HEK293 (cell line): ENCODE measurements around the gene UNC119.

ENCODE experiments used
- CTCF ChIA-PET: fragments of 350-600 bp; formaldehyde crosslinking; extraction: SDS; loops from one replicate; lab custom pipeline; 2021; ENCODE audit warnings: antibody characterized with exemption; lab: Yijun Ruan, JAX
- POLR2A ChIA-PET: fragments of 300-600 bp; formaldehyde crosslinking; extraction: SDS; loops from one replicate; lab custom pipeline; 2020; ENCODE audit warnings: antibody characterized with exemption, inconsistent platforms; lab: Yijun Ruan, JAX
- H3K27ac ChIP-seq: fragments of 200-500 bp; sonication (Bioruptor generic); 2 replicates; pipeline ENCODE4 v1.5.1; 2014; ENCODE audit warnings: low read depth, low read length, control low read depth, inconsistent platforms; ENCODE audit errors: extremely low read depth
- H3K36me3 ChIP-seq, 2 experiments: fragments of 200-500 bp in 1 of 2; sonication (Bioruptor generic) in 1 of 2; 1 replicate in 1 of 2; 2 replicates in 1 of 2; pipeline ENCODE4 v1.5.1; 2014 to 2017; ENCODE audit warnings: inconsistent platforms in 2 of 2, low read length in 2 of 2; ENCODE audit not compliant: control insufficient read depth in 2 of 2, insufficient read depth in 1 of 2
- H3K4me1 ChIP-seq: fragments of 200-500 bp; sonication (Bioruptor generic); 2 replicates; pipeline ENCODE4 v1.5.1; 2014; ENCODE audit warnings: mild to moderate bottlenecking, low read length, inconsistent platforms; ENCODE audit not compliant: control insufficient read depth, insufficient read depth
- H3K4me3 ChIP-seq: 2 replicates; pipeline ENCODE4 v1.5.1; 2011; ENCODE audit warnings: low read depth, mild to moderate bottlenecking, control low read depth, low read length, moderate library complexity
- H3K9me3 ChIP-seq: fragments of 200-500 bp; sonication (Bioruptor generic); 2 replicates; pipeline ENCODE4 v1.5.1; 2014; ENCODE audit warnings: low read depth, low read length, inconsistent platforms; ENCODE audit not compliant: control insufficient read depth, insufficient read depth
- HOXC10 ChIP-seq: sonication (generic); formaldehyde crosslinking; IDR thresholded peaks from 2 replicates; pipeline ENCODE4 v1.8.1; 2023; ENCODE audit warnings: mild to moderate bottlenecking, missing genetic modification reagents
- HOXD13 ChIP-seq: sonication (generic); formaldehyde crosslinking; IDR thresholded peaks from 2 replicates; pipeline ENCODE4 v1.8.0; 2022; ENCODE audit warnings: missing genetic modification reagents, borderline replicate concordance
- MEIS1 ChIP-seq: sonication (generic); formaldehyde crosslinking; IDR thresholded peaks from 2 replicates; pipeline ENCODE4 v1.8.1; 2022; ENCODE audit warnings: missing genetic modification reagents, mild to moderate bottlenecking, borderline replicate concordance
- RBAK ChIP-seq: fragments of 450-650 bp; formaldehyde crosslinking; IDR thresholded peaks from 2 replicates; pipeline ENCODE4 v1.5.1; 2016; ENCODE audit warnings: missing biosample characterization, missing genetic modification characterization
- SCRT1 ChIP-seq: fragments of 450-650 bp; formaldehyde crosslinking; IDR thresholded peaks from 2 replicates; pipeline ENCODE4 v1.5.1; 2016; ENCODE audit warnings: missing biosample characterization, missing genetic modification characterization, borderline replicate concordance
- SCRT2 ChIP-seq: fragments of 450-650 bp; formaldehyde crosslinking; IDR thresholded peaks from 2 replicates; pipeline ENCODE4 v1.5.1; 2016; ENCODE audit warnings: missing biosample characterization, missing genetic modification characterization
- WT1 ChIP-seq: fragments of 450-650 bp; formaldehyde crosslinking; IDR thresholded peaks from 2 replicates; pipeline ENCODE4 v1.5.1; 2016; ENCODE audit warnings: missing biosample characterization, missing genetic modification characterization
- ZEB2 ChIP-seq: fragments of 450-650 bp; formaldehyde crosslinking; IDR thresholded peaks from 2 replicates; pipeline ENCODE4 v1.5.1; 2016; ENCODE audit warnings: missing biosample characterization, missing genetic modification characterization
- ZFP69B ChIP-seq: fragments of 450-650 bp; formaldehyde crosslinking; IDR thresholded peaks from 2 replicates; pipeline ENCODE4 v1.5.1; 2016; ENCODE audit warnings: missing biosample characterization, missing genetic modification characterization
- ZNF140 ChIP-seq: fragments of 450-650 bp; formaldehyde crosslinking; IDR thresholded peaks from 2 replicates; pipeline ENCODE4 v1.5.1; 2016; ENCODE audit warnings: missing biosample characterization, missing genetic modification characterization
- ZNF239 ChIP-seq: fragments of 450-650 bp; formaldehyde crosslinking; IDR thresholded peaks from 2 replicates; pipeline ENCODE4 v1.5.1; 2016; ENCODE audit warnings: missing biosample characterization, missing genetic modification characterization
- ZNF404 ChIP-seq: fragments of 450-650 bp; formaldehyde crosslinking; IDR thresholded peaks from 2 replicates; pipeline ENCODE4 v1.5.1; 2017; ENCODE audit warnings: missing biosample characterization, missing genetic modification characterization
- ZNF558 ChIP-seq: fragments of 450-650 bp; formaldehyde crosslinking; IDR thresholded peaks from 2 replicates; pipeline ENCODE4 v1.5.1; 2016; ENCODE audit warnings: missing biosample characterization, missing genetic modification characterization
- ZNF560 ChIP-seq: fragments of 450-650 bp; formaldehyde crosslinking; IDR thresholded peaks from 2 replicates; pipeline ENCODE4 v1.5.1; 2017; ENCODE audit warnings: missing biosample characterization, missing genetic modification characterization, borderline replicate concordance
- ZNF658 ChIP-seq: fragments of 450-650 bp; formaldehyde crosslinking; IDR thresholded peaks from 2 replicates; pipeline ENCODE4; 2016; ENCODE audit warnings: missing biosample characterization, missing genetic modification characterization
- ZNF76 ChIP-seq: fragments of 450-650 bp; formaldehyde crosslinking; IDR thresholded peaks from 2 replicates; pipeline ENCODE4; 2016; ENCODE audit warnings: low read depth, missing biosample characterization, missing genetic modification characterization, borderline replicate concordance
- ZNF830 ChIP-seq: fragments of 450-650 bp; IDR thresholded peaks from 2 replicates; pipeline ENCODE4 v1.5.0; 2018; ENCODE audit warnings: missing biosample characterization, missing genetic modification characterization, low read depth, mild to moderate bottlenecking, moderate library complexity
- ZSCAN23 ChIP-seq: fragments of 450-650 bp; formaldehyde crosslinking; IDR thresholded peaks from 2 replicates; pipeline ENCODE4 v1.5.1; 2016; ENCODE audit warnings: missing biosample characterization, missing genetic modification characterization
- TF ChIP-seq, protein P1 (sequence below): fragments of 450-650 bp; formaldehyde crosslinking; IDR thresholded peaks from 2 replicates; pipeline ENCODE4 v1.5.1; 2016; ENCODE audit warnings: missing biosample characterization, missing genetic modification characterization
- TF ChIP-seq, protein P2 (sequence below): fragments of 450-650 bp; formaldehyde crosslinking; IDR thresholded peaks from 2 replicates; pipeline ENCODE4; 2016; ENCODE audit warnings: missing biosample characterization, missing genetic modification characterization
- TF ChIP-seq, protein P3 (sequence below): fragments of 450-650 bp; formaldehyde crosslinking; IDR thresholded peaks from 2 replicates; pipeline ENCODE4 v1.5.1; 2017; ENCODE audit warnings: missing biosample characterization, missing genetic modification characterization
- TF ChIP-seq, protein P4 (sequence below): fragments of 450-650 bp; formaldehyde crosslinking; IDR thresholded peaks from 2 replicates; pipeline ENCODE4 v1.5.1; 2016; ENCODE audit warnings: missing biosample characterization, missing genetic modification characterization
- TF ChIP-seq, protein P5 (sequence below): fragments of 450-650 bp; formaldehyde crosslinking; IDR thresholded peaks from 2 replicates; pipeline ENCODE4 v1.5.1; 2016; ENCODE audit warnings: missing biosample characterization, missing genetic modification characterization
- TF ChIP-seq, protein P6 (sequence below): fragments of 450-650 bp; formaldehyde crosslinking; conservative IDR thresholded peaks from 2 replicates; pipeline ENCODE4 v1.5.1; 2016; ENCODE audit warnings: low read depth, missing biosample characterization, missing genetic modification characterization

UNC119 gene

DNA sequence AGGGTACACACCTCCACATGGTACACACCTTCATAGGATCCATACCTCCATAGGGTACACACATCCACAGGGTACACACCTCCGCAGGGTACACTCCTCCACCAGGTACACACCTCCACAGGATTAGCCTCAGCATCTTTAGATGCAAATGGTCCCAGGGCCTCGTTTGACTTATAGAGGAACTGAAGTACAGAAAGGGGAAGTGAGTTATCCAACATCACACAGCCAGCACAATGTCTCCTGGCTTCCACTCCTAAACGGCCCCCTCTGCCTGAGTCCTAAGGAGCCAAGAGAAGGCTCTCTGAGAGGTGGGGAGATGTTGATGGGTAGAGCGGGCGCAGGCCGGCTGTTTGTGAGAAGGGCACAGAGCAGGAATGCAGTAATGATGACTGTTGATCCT, 34.3 kb downstream of the UNC119 start (continued):
- TF ChIP-seq, protein P1, sequence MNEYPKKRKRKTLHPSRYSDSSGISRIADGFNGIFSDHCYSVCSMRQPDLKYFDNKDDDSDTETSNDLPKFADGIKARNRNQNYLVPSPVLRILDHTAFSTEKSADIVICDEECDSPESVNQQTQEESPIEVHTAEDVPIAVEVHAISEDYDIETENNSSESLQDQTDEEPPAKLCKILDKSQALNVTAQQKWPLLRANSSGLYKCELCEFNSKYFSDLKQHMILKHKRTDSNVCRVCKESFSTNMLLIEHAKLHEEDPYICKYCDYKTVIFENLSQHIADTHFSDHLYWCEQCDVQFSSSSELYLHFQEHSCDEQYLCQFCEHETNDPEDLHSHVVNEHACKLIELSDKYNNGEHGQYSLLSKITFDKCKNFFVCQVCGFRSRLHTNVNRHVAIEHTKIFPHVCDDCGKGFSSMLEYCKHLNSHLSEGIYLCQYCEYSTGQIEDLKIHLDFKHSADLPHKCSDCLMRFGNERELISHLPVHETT = no peak
- TF ChIP-seq ZNF140 (tag by site-specific recombination) = no peak
- no peak for TF ChIP-seq ZNF560 (tag by site-specific recombination)

DNA sequence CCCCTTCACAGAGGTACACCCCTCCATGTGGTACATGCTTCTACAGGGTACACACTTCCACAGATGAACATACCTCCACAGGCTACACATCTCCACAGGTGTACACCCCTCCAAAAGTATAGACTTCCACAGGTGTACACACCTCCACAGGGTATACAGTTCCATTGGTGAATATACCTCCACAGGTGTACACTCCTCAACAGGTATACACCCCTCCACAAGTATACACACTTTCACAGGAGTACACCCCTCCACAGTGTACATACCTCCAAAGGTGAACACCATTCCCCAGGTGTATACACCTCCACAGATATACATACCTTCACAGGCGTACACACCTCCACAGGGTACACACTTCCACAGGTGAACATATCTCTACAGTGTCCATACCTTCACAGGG, 36.9 kb downstream of the UNC119 start:
- TF ChIP-seq SCRT1 (tag by site-specific recombination) (peak; percentile 55; the same call in 1 of the 2 replicates), ZEB2 (tag by site-specific recombination) (peak; percentile 48; the same call in 1 of the 2 replicates), HOXD13 (CRISPR knock-in tag) (no peak), SCRT2 (tag by site-specific recombination) (peak; percentile 72)
- TF ChIP-seq, protein P2, sequence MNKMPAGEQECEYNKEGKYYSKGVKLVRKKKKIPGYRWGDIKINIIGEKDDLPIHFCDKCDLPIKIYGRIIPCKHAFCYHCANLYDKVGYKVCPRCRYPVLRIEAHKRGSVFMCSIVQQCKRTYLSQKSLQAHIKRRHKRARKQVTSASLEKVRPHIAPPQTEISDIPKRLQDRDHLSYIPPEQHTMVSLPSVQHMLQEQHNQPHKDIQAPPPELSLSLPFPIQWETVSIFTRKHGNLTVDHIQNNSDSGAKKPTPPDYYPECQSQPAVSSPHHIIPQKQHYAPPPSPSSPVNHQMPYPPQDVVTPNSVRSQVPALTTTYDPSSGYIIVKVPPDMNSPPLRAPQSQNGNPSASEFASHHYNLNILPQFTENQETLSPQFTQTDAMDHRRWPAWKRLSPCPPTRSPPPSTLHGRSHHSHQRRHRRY = no peak
- TF ChIP-seq, protein P3, sequence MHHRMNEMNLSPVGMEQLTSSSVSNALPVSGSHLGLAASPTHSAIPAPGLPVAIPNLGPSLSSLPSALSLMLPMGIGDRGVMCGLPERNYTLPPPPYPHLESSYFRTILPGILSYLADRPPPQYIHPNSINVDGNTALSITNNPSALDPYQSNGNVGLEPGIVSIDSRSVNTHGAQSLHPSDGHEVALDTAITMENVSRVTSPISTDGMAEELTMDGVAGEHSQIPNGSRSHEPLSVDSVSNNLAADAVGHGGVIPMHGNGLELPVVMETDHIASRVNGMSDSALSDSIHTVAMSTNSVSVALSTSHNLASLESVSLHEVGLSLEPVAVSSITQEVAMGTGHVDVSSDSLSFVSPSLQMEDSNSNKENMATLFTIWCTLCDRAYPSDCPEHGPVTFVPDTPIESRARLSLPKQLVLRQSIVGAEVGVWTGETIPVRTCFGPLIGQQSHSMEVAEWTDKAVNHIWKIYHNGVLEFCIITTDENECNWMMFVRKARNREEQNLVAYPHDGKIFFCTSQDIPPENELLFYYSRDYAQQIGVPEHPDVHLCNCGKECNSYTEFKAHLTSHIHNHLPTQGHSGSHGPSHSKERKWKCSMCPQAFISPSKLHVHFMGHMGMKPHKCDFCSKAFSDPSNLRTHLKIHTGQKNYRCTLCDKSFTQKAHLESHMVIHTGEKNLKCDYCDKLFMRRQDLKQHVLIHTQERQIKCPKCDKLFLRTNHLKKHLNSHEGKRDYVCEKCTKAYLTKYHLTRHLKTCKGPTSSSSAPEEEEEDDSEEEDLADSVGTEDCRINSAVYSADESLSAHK (tag by site-specific recombination) = no peak
- CTCF ChIA-PET = interaction anchor here (1.2 kb wide), 1 partner anchor 15 kb away, joined by 3 read pairs; no protein-coding TSS in a partner anchor
- Histone ChIP-seq H3K9me3 (no peaks in the 10 kb centered on the region), H3K36me3 (no peaks in the 10 kb centered on the region), H3K4me1 (peaks cover 4% of the 10 kb centered on the region; the same call in 1 of the 2 replicates), H3K4me3 (no peak overlapping the region), H3K27ac (no peak overlapping the region)
- POLR2A ChIA-PET = no interaction called here

DNA sequence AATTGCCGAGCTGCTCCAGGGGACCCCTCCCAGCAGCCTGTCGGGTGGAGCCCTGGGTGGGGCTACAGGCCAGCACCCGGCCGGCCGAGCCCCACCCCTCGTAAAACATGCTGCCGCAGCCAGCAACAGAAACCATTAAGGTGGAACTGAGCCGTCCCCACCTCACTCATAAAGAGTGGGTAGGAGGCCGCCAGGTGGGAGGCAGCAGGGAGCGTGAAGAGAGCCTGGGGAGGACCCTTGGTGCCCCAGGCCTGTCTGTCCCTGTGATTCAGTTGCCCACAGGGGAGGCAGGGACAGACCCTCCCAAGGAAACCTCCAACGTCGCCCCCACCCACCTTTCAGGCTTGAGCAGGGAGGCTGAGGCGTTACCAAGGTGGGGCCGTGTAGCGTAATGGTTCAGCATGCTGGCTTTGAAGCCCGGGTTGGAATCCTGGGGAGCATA, 37.8 kb downstream of the UNC119 start:
- POLR2A ChIA-PET = no interaction called here
- CTCF ChIA-PET = interaction anchor here (0.8 to 1.2 kb wide), 2 partner anchors 14 to 32 kb away, joined by 3 read pairs; no protein-coding TSS in a partner anchor
- H3K4me3 ChIP-seq = no peak overlapping the region
- H3K9me3 ChIP-seq = no peaks in the 10 kb centered on the region
- H3K4me1 ChIP-seq = peaks cover 4% of the 10 kb centered on the region; the same call in 1 of the 2 replicates
- H3K36me3 ChIP-seq = no peaks in the 10 kb centered on the region
- H3K27ac ChIP-seq = no peak overlapping the region
- TF ChIP-seq HOXC10 (CRISPR knock-in tag) (no peak), ZNF658 (no peak), WT1 (tag by site-specific recombination) (no peak), ZNF239 (tag by site-specific recombination) (no peak), ZNF830 (tag by site-specific recombination) (no peak), ZSCAN23 (no peak), SCRT2 (tag by site-specific recombination) (no peak), MEIS1 (CRISPR knock-in tag) (no peak), RBAK (tag by site-specific recombination) (no peak), ZNF76 (tag by site-specific recombination) (no peak), ZNF558 (tag by site-specific recombination) (no peak), ZNF404 (tag by site-specific recombination) (no peak), ZFP69B (no peak)
- TF ChIP-seq, protein P4, sequence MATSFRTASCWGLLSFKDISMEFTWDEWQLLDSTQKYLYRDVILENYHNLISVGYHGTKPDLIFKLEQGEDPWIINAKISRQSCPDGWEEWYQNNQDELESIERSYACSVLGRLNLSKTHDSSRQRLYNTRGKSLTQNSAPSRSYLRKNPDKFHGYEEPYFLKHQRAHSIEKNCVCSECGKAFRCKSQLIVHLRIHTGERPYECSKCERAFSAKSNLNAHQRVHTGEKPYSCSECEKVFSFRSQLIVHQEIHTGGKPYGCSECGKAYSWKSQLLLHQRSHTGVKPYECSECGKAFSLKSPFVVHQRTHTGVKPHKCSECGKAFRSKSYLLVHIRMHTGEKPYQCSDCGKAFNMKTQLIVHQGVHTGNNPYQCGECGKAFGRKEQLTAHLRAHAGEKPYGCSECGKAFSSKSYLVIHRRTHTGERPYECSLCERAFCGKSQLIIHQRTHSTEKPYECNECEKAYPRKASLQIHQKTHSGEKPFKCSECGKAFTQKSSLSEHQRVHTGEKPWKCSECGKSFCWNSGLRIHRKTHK = no peak
- TF ChIP-seq, protein P5, sequence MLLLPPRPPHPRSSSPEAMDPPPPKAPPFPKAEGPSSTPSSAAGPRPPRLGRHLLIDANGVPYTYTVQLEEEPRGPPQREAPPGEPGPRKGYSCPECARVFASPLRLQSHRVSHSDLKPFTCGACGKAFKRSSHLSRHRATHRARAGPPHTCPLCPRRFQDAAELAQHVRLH (tag by site-specific recombination) = no peak
- TF ChIP-seq, protein P6, sequence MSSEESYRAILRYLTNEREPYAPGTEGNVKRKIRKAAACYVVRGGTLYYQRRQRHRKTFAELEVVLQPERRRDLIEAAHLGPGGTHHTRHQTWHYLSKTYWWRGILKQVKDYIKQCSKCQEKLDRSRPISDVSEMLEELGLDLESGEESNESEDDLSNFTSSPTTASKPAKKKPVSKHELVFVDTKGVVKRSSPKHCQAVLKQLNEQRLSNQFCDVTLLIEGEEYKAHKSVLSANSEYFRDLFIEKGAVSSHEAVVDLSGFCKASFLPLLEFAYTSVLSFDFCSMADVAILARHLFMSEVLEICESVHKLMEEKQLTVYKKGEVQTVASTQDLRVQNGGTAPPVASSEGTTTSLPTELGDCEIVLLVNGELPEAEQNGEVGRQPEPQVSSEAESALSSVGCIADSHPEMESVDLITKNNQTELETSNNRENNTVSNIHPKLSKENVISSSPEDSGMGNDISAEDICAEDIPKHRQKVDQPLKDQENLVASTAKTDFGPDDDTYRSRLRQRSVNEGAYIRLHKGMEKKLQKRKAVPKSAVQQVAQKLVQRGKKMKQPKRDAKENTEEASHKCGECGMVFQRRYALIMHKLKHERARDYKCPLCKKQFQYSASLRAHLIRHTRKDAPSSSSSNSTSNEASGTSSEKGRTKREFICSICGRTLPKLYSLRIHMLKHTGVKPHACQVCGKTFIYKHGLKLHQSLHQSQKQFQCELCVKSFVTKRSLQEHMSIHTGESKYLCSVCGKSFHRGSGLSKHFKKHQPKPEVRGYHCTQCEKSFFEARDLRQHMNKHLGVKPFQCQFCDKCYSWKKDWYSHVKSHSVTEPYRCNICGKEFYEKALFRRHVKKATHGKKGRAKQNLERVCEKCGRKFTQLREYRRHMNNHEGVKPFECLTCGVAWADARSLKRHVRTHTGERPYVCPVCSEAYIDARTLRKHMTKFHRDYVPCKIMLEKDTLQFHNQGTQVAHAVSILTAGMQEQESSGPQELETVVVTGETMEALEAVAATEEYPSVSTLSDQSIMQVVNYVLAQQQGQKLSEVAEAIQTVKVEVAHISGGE (tag by site-specific recombination) = no peak
